ENCODE measurements around the gene EIF2B4. TPM values are rescaled to one million over a fixed set of nuclear protein-coding genes. Genes with fewer than 3 reads are reported as not detected.

Gene EIF2B4
- total RNA-seq, 1 experiment from 2014 or later = 67.2 TPM

- Histone ChIP-seq H3K4me2 (ENCODE audit: insufficient read depth, insufficient read length, low read length) (no peak overlapping the region), H2BK12ac (ENCODE audit: insufficient read length, low read depth, low read length) (no peak overlapping the region), H3K18ac (ENCODE audit: insufficient read length, low read depth, low read length) (no peak overlapping the region), H4K8ac (replicated peaks; ENCODE audit: insufficient read length, low read depth, low read length) (no peak overlapping the region), H3K27ac (ENCODE audit: insufficient read length, low read depth, low read length) (no peak overlapping the region), H3K27me3 (ENCODE audit: insufficient read depth, low read length) (no peaks in the 10 kb centered on the region), H3K4me1 (ENCODE audit: insufficient read depth, low read length) (0 out of 2 replicates have a peak, but pooled peaks cover 2% of the 10 kb centered on the region), H3K9me3 (ENCODE audit: control insufficient read depth, low read depth, low read length) (no peaks in the 10 kb centered on the region), H3K23me2 (ENCODE audit: insufficient read length, low read depth, low read length, poor library complexity, severe bottlenecking) (peaks cover 10% of the 10 kb centered on the region), H2BK20ac (ENCODE audit: low read depth, low read length, poor library complexity, severe bottlenecking) (no peak overlapping the region), H3K4ac (ENCODE audit: low read depth, low read length) (no peak overlapping the region), H2AFZ (ENCODE audit: low read length) (no peak overlapping the region), H3K56ac (ENCODE audit: insufficient read length, low read depth, low read length) (no peak overlapping the region), H3T11ph (ENCODE audit: low read length) (no peak overlapping the region), H3K23ac (ENCODE audit: insufficient read length, low read depth, low read length) (no peak overlapping the region), H3K79me2 (ENCODE audit: insufficient read depth, low read length) (no peaks in the 10 kb centered on the region), H4K20me1 (ENCODE audit: control insufficient read depth, insufficient read depth, insufficient read length) (no peaks in the 10 kb centered on the region), H2AK5ac (ENCODE audit: insufficient read length, low read length) (no peak overlapping the region), H2BK120ac (ENCODE audit: low read depth, low read length, poor library complexity, severe bottlenecking) (no peak overlapping the region), H4K5ac (ENCODE audit: insufficient read length, low read depth, low read length) (no peak overlapping the region), H4K91ac (ENCODE audit: insufficient read length, low read depth, low read length) (no peak overlapping the region), H3K14ac (ENCODE audit: insufficient read depth, low read length) (no peak overlapping the region), H2BK15ac (ENCODE audit: low read depth, low read length) (no peak overlapping the region), H3K79me1 (ENCODE audit: insufficient read depth, low read depth, low read length, poor library complexity, severe bottlenecking) (no peaks in the 10 kb centered on the region), H2BK5ac (ENCODE audit: insufficient read length, low read length) (no peak overlapping the region), H3K9ac (ENCODE audit: extremely low read depth, insufficient read length, low read length) (no peak overlapping the region)
- H3K4me1 Mint-ChIP-seq = peaks cover 13 to 19% of the 10 kb centered on the region in 2 experiments
- TF ChIP-seq CTCF (conservative IDR thresholded peaks at IDR 0.05) = no peak
- no peaks in the 10 kb centered on the region for H3K27me3 Mint-ChIP-seq (ENCODE audit: low read depth)
- peaks cover 25 to 43% (median 39%) of the 10 kb centered on the region in 3 experiments for H3K36me3 Mint-ChIP-seq (ENCODE audit: insufficient read depth in 1 of 3, low read depth in 3 of 3)
- peak overlapping the region; percentile 4 to 21; a peak in 4 of 5 replicates for H3K4me3 Mint-ChIP-seq
- no CpG with 5 or more reads among the region's 5 CpGs for WGBS (ENCODE audit: extremely low coverage, insufficient read length, low lambda C conversion rate)
- DNase-seq = no peak
- H3K27ac Mint-ChIP-seq = peak overlapping the region in 2 of 3 experiments; percentile 14 to 61; a peak in 3 of 7 replicates
- H3K9me3 Mint-ChIP-seq = peaks cover 0 to 2% of the 10 kb centered on the region in 2 experiments; a peak in 2 of 5 replicates
Measured at GRCh38 chr2:27324720-27325119, 45.4 kb downstream of the EIF2B4 start.
